Spleen (tissue), 11 donors: ENCODE measurements around the gene NAPSA. TPM values are rescaled to one million over a fixed set of nuclear protein-coding genes. Genes with fewer than 3 reads are reported as not detected.

ENCODE experiments used
- DNase-seq: peaks from one replicate; pipeline ENCODE4 v3.0.0-alpha.2; 2020
- H3K27ac ChIP-seq, 8 donors: fragments of 200-600 bp; sonication (generic) in 7 of 8; 1 replicate in 4 of 8; 2 replicates in 4 of 8; pipeline versions ENCODE4 v1.5.0 to v1.8.0; 2016 to 2021; ENCODE audit warnings: inconsistent platforms in 4 of 8, mild to moderate bottlenecking in 4 of 8, moderate library complexity in 1 of 8
- H3K27me3 ChIP-seq, 7 donors: fragments of 200-600 bp; sonication (generic) in 6 of 7; replicated peaks in 1 of 7; 1 replicate in 4 of 7; 2 replicates in 3 of 7; pipeline versions ENCODE4 v1.5.0 to v1.8.0; 2016 to 2021; ENCODE audit warnings: inconsistent platforms in 3 of 7, mild to moderate bottlenecking in 1 of 7
- H3K36me3 ChIP-seq, 6 donors: fragments of 200-600 bp; sonication (generic) in 5 of 6; 1 replicate in 4 of 6; 2 replicates in 2 of 6; pipeline versions ENCODE4 v1.5.0 to v1.8.0; 2016 to 2021; ENCODE audit warnings: inconsistent platforms in 2 of 6
- H3K4me1 ChIP-seq, 6 donors: fragments of 200-600 bp; sonication (generic) in 5 of 6; 1 replicate in 3 of 6; 2 replicates in 3 of 6; pipeline versions ENCODE4 v1.5.0 to v1.8.0; 2016 to 2021; ENCODE audit warnings: inconsistent platforms in 3 of 6
- H3K4me3 ChIP-seq, 8 donors: fragments of 200-600 bp; sonication (generic) in 7 of 8; 1 replicate in 4 of 8; 2 replicates in 4 of 8; pipeline versions ENCODE4 v1.5.0 to v1.8.0; 2016 to 2021; ENCODE audit warnings: inconsistent platforms in 4 of 8, mild to moderate bottlenecking in 4 of 8, moderate library complexity in 2 of 8
- H3K9me3 ChIP-seq, 8 donors: fragments of 200-600 bp; sonication (generic) in 7 of 8; 1 replicate in 4 of 8; 2 replicates in 4 of 8; pipeline versions ENCODE4 v1.5.0 to v1.8.0; 2016 to 2021; ENCODE audit warnings: inconsistent platforms in 4 of 8
- POLR2A ChIP-seq, 3 donors: fragments of 450-650 bp; IDR thresholded peaks; one replicate each; pipeline ENCODE4 v1.5.1; 2017; ENCODE audit warnings: antibody characterized with exemption in 3 of 3, mild to moderate bottlenecking in 1 of 3
- POLR2AphosphoS5 ChIP-seq, 3 donors: sonication (generic); formaldehyde crosslinking; IDR thresholded peaks; one replicate each; pipeline ENCODE4 v1.5.1; 2017; ENCODE audit warnings: antibody characterized with exemption in 3 of 3
- WGBS, 5 donors: extraction: QIAGEN DNeasy Blood & Tissue Kit in 3 of 5; methylation state at CpG; one replicate each; pipeline versions ENCODE4 v1.1.5 to v1.1.7; 2013 to 2018; 5-methylcytosine and 5-hydroxymethylcytosine counted together
- intact Hi-C: fragments of 100-400 bp; cut with DNase I; formaldehyde crosslinking; loops from one replicate; pipeline ENCODE4 v1.15.0; 2023; ENCODE audit warnings: low total_unique reads
- polyA plus RNA-seq, 3 donors: library from polyadenylated mRNA; stranded (reverse); fragments of 200-250 nt; gene quantifications; one replicate each; pipeline ENCODE4 v1.2.1, GENCODE V29; 2013
- total RNA-seq, 7 donors: library from RNA; depleted of rRNA in 3 of 7; stranded (reverse); fragments of >200 nt in 3 of 7; fragmentation: NEBNext Ultra II Directional in 4 of 7; extraction: Animal tissue kit (Norgen Biotek cat#: 25700) in 4 of 7; gene quantifications; one replicate each; pipeline versions ENCODE4 v1.1.0 to v1.2.1, GENCODE V29; 2016 to 2021
- TF ChIP-seq, protein P1 (sequence below), 11 experiments: fragments of 200-600 bp in 7 of 11; fragments of 450-650 bp in 4 of 11; sonication (generic) in 4 of 11; IDR thresholded peaks in 8 of 11; conservative IDR thresholded peaks in 3 of 11; 1 replicate in 7 of 11; 2 replicates in 4 of 11; pipeline versions ENCODE4 v1.4.0 to v1.8.0; 2016 to 2021; ENCODE audit warnings: antibody characterized with exemption in 11 of 11, inconsistent platforms in 4 of 11, mild to moderate bottlenecking in 1 of 11
- donor health status: healthy with polysubstance abuse.
- donor health status: DM: no; HTN: no; CAD: no; lungs with moderate emphysema.
- donor health status: DM: no; HTN: no; CAD: no.
- donor health status: Bipolar disorder and iron deficiency.
- donor health status: healthy.
- donor health status: DM: no; HTN: no; CAD: no.
- donor health status: DM: yes; HTN: yes; CAD: no.

The NAPSA gene
- total and polyA plus RNA-seq, 10 donors = 1.5 to 6.4 (median 2.7) TPM

DNA sequence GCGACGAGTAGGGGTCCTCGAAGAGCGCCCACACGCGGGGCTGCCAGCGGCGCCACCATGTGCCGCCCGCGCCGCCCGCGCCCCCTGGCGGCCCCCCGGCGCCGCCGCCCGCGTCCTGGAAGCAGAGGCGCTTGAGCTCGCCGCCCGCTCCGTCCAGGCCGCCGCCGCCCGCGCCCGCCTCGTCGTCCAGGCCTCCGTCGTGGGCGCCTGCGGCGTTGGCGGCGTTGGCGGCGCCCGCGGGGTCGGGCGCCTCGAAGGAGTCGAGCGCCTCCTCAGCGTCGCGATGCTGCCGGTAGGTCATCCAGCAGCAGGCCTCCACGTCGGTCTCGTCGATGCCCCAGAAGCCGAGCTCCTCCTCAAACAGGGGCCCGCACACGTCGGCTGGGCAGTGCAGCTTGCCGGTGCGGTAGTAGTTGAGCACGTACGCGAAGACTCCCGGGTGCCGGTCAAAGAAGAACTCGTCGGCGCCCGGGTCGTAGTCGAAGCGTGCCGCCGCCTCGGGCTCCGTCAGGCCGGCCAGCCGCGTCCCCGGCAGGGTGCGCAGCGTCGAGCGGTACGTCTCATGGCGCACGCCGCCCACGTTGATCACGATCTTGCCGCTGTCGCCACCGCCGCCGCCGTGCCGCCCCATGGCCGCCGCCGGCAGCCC lies 37.1 kb downstream of the NAPSA start:
- H3K27me3 ChIP-seq = peaks cover 0 to 83% (median 59%) of the 10 kb centered on the region in 7 donors
- H3K27ac ChIP-seq = peak overlapping the region in 3 of 8 donors; percentile 26 to 87 (median 26)
- peaks cover 0 to 4% (median 0%) of the 10 kb centered on the region in 6 donors for H3K36me3 ChIP-seq
- H3K4me3 ChIP-seq = peak overlapping the region in 7 of 8 donors; percentile 16 to 75 (median 32)
- intact Hi-C loops = no loop called here
- 1 to 8% (median 4%) methylated on average over 27 to 104 of the region's 104 CpGs for WGBS, 5 donors
- peaks cover 0 to 29% (median 0%) of the 10 kb centered on the region in 8 donors for H3K9me3 ChIP-seq
- H3K4me1 ChIP-seq = peaks cover 6 to 77% (median 55%) of the 10 kb centered on the region in 6 donors
- TF ChIP-seq POLR2AphosphoS5 (IDR thresholded peaks at IDR 0.05) = no peak
- no peak for TF ChIP-seq POLR2A (IDR thresholded peaks at IDR 0.05)
- TF ChIP-seq, protein P1, sequence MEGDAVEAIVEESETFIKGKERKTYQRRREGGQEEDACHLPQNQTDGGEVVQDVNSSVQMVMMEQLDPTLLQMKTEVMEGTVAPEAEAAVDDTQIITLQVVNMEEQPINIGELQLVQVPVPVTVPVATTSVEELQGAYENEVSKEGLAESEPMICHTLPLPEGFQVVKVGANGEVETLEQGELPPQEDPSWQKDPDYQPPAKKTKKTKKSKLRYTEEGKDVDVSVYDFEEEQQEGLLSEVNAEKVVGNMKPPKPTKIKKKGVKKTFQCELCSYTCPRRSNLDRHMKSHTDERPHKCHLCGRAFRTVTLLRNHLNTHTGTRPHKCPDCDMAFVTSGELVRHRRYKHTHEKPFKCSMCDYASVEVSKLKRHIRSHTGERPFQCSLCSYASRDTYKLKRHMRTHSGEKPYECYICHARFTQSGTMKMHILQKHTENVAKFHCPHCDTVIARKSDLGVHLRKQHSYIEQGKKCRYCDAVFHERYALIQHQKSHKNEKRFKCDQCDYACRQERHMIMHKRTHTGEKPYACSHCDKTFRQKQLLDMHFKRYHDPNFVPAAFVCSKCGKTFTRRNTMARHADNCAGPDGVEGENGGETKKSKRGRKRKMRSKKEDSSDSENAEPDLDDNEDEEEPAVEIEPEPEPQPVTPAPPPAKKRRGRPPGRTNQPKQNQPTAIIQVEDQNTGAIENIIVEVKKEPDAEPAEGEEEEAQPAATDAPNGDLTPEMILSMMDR (IDR thresholded peaks at IDR 0.05 in 8 of 11, conservative IDR thresholded peaks at IDR 0.05 in 3 of 11) = no peak
- peak; percentile 86 for DNase-seq

DNA sequence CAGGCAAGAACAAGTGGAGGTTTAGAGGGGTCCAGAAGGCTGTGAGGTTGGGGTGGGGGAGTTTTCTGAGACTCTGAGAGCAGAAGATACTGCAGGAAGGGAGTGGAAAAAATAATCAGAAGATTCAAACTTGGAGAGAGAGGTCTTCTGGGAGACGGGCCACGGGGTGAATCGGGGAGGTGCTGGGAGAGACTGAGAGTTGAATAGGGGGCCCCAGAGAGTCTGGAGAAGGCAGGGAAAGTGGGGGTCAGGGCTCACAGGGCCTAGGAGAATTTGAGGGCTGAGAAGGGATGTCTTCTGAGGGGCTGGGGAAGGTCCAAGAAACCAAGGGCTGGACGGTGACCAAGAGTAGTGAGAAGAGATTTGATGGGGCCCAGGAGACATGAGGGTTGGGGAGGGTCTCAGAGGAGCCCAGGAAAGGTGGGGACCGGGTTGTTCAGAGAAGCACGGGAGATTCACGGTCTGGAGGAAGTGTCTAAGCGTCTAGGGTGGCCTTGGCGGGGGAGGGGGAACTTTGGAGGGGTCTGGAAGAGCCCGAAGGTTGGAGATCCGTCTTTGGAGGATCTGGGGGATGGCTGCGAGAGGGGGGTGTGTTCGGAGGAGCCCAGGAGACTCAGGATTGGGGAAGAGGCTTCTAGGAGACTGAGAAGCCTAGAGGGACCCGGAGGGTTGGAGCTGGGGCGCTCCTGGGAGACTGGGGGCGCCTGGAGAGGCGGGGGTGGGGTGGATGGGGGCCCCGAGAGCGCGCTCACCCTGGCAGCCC lies 37.8 kb downstream of the NAPSA start:
- Histone ChIP-seq H3K9me3 (peaks cover 0 to 29% (median 0%) of the 10 kb centered on the region in 8 donors), H3K36me3 (peaks cover 0 to 11% (median 0%) of the 10 kb centered on the region in 6 donors), H3K4me1 (peaks cover 6 to 70% (median 48%) of the 10 kb centered on the region in 6 donors), H3K27me3 (peaks cover 0 to 80% (median 52%) of the 10 kb centered on the region in 7 donors), H3K27ac (no peak overlapping the region), H3K4me3 (peak overlapping the region in 1 of 8 donors; percentile 75)
- 14 to 26% (median 25%) methylated on average over 13 to 20 of the region's 20 CpGs for WGBS, 5 donors
- DNase-seq = peak; percentile 66
- TF ChIP-seq POLR2AphosphoS5 (IDR thresholded peaks at IDR 0.05) (no peak), POLR2A (IDR thresholded peaks at IDR 0.05) (no peak)
- TF ChIP-seq, protein P1 (IDR thresholded peaks at IDR 0.05 in 8 of 11, conservative IDR thresholded peaks at IDR 0.05 in 3 of 11) = no peak
- intact Hi-C loops = no loop called here

DNA sequence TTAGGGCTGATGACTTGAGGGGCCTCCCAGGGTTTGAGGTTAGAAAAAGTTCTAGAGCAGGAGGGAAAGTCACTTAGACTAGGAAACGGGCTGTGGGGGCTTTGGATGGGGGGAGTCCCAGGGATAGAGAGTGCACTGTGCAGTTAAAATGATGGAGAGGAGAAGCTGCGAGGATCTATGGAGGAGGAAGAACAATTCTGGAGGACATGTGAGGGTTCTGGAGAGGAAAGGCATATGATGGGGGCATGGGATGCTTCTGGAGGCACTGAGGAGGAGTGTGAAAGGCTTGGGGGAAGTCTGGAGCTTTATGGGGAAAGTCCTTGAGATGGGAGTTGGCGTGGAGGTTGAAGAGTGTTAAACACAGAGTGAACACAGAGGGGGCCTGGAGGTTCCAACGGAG lies 38.4 kb downstream of the NAPSA start:
- TF ChIP-seq POLR2AphosphoS5 (IDR thresholded peaks at IDR 0.05) (no peak), POLR2A (IDR thresholded peaks at IDR 0.05) (no peak)
- TF ChIP-seq, protein P1 (IDR thresholded peaks at IDR 0.05 in 8 of 11, conservative IDR thresholded peaks at IDR 0.05 in 3 of 11) = no peak
- intact Hi-C loops = no loop called here
- no peak overlapping the region for H3K27ac ChIP-seq
- H3K4me3 ChIP-seq = peak overlapping the region in 1 of 8 donors; percentile 75
- peaks cover 0 to 29% (median 0%) of the 10 kb centered on the region in 8 donors for H3K9me3 ChIP-seq
- peaks cover 5 to 64% (median 42%) of the 10 kb centered on the region in 6 donors for H3K4me1 ChIP-seq
- DNase-seq = no peak
- H3K36me3 ChIP-seq = peaks cover 0 to 11% (median 0%) of the 10 kb centered on the region in 6 donors
- H3K27me3 ChIP-seq = peaks cover 0 to 75% (median 47%) of the 10 kb centered on the region in 7 donors
- WGBS, 5 donors = 35 to 44% (median 41%) methylated on average over 3 to 4 of the region's 4 CpGs
